Activated CD4-positive, CD25-positive, alpha-beta regulatory T cell (primary cell): ENCODE results near the gene IPPK.
"Not testable (repeated sequence)": the region's sequence is repeated elsewhere in the genome, so short reads cannot be mapped to it uniquely, and the experiment has no call there.

ENCODE experiments used
- DNase-seq, 4 experiments: peaks; one replicate each; lab custom pipeline; 2025; lab: John Stamatoyannopoulos, UW

Gene IPPK

DNA sequence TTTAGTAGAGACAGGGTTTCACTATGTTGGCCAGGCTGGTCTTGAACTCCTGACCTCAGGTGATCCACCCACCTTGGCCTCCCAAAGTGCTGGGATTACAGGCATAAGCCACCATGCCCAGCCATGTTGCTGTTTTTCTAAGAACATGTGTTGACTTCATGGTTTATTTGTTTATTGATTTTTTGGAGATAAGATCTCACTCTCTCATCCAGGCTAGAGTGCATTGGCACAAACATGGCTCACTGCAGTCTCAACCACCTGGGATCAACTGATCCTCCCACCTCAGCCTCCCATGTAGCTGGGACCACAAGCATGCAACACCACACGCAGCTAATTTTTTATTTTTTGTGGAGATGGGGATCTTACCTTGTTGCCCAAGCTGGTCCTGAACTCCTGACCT lies 74.9 kb downstream of the IPPK start:
- not testable (repeated sequence) for DNase-seq

DNA sequence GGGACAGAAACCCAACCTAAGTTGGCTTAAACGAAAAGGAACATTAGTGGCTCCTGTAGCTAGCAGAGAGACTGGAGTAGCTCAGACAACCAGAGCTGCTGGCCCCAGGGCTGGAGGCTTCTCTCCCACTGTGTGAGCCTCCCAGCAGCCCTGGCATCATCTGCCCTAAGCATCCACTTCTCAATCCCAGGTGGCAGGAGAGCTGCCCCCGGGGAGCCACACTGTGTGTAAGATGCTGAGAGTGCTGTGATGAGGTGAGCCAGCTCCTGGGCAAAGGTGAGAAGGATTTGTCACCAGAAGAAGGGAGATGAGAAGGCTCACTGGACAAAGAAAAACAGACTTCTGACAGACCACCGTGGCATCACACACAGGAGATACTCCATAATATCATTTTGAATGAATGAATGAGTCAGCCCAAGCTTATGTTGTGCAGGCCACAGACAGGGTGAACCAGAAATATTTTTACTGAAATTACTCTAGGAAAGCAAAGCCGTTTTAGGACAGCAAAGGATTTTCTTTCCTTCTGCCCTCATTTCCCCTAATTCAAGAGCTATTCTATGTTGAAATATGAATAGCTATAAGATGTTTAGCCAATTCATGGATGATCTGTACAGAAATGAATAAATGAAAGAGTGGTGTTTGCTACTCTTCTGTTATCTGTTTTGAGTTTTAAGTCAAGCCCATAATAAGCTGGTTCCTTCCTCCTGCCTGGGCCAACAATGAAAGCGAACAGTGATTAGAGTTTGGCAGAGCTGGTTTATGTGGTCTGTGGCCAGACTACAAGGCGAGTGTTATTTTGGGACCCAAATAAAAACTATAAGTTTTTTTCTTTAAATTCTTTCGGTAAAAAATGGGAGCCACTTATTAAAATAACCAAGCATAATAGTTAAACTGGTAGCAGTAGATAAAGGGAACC lies 76.7 kb downstream of the IPPK start:
- no peak for DNase-seq

DNA sequence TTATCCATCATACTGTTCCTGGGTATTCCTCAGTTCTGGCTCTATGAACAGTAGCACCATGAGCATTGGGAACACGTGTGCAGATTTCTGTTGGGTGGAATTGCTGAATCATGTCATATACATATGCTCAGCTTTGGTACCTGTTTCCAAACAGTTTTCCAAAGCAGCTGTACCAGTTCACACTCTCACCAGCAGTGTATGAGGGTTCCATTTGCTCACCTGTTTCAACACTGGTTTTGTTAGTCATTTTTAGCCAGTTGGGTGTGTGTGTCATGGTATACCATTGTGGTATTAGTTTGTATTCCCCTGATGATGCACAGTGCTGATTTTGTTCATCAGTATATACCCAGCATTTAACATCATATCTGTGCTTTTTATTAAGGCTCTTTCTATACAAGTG lies 77.4 kb downstream of the IPPK start:
- no peak for DNase-seq

DNA sequence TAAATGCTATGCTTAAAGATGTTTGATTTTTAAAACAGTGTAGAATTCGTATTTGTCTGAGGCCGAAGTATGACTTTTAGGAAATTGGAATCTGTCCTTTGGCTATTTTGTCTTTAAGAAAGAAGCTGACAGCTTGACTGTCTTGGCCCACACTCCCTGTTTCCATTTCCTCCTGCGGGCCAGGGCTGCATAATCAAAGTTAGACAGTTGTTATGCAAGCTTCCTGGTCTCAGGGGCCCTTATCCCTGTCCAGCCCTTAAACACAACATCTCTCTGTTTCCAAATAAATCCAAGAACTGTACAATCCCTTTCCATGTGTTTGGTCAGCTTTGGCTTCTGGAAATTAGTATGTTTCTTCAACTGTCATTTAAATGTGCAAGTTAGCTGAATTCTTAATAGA lies 79.6 kb downstream of the IPPK start:
- no peak for DNase-seq

DNA sequence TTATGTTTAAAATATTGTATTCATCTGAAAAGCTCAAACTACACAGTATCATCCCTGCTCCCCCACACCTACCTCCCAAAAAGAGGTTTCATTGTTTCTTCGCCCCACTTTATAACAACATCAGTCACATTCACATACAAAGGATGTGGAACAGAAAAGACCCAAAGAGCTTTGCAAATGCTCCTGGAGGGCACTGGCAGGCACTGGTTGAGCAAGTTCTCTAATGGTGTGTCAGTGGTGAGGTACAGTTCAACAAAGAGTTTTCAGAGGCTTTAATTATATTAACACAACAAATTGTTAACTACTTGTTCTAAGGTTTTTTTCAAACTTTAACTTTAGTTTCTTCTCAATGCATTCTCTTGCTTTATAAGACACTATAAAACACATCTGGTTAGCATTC lies 80.0 kb downstream of the IPPK start:
- DNase-seq: no peak

DNA sequence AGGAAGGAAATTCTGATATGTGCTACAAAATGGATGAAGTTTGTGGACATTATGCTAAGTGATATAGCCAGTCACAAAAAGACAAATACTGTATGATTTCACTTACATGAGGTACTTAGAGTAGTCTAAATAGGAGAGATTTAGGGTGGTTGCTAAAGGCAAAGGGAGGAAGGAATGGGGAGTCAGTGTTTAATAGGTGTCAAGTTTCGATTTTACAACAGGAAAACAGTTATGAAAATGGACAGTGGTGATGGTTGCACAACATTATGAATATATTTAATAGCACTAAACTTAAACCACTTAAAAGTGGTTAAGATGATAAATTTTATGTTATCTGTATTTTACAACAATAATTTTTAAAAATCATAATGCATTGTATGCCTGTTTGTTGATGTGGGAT lies 93.8 kb downstream of the IPPK start:
- DNase-seq: no peak

DNA sequence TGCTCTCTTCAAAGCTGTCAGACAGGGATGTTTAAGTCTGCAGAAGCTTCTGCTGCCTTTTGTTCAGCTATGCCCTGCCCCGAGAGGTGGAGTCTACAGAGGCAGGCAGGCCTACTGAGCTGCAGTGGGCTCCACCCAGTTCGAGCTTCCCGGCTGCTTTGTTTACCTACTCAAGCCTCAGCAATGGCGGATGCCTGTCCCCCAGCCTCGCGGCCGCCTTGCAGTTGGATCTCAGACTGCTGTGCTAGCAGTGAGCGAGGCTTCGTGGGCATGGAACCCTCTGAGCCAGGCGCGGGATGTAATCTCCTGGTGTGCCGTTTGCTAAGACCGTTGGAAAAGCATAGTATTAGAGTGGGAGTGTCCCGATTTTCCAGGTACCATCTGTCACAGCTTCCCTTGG lies 96.3 kb downstream of the IPPK start:
- DNase-seq: not testable (repeated sequence)

DNA sequence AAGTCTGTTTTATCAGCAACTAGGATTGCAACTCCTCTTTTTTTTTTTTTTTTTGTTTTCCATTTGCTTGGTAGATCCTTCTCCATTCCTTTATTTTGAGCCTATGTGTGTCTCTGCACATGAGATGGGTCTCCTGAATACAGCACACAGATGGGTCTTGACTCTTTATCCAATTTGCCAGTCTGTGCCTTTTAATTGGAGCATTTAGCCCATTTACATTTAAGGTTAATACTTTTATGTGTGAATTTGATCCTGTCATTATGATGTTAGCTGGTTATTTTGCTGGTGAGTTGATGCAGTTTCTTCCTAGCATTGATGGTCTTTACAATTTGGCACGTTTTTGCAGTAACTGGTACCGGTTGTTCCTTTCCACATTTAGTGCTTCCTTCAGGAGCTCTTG lies 98.1 kb downstream of the IPPK start:
- not testable (repeated sequence) for DNase-seq

DNA sequence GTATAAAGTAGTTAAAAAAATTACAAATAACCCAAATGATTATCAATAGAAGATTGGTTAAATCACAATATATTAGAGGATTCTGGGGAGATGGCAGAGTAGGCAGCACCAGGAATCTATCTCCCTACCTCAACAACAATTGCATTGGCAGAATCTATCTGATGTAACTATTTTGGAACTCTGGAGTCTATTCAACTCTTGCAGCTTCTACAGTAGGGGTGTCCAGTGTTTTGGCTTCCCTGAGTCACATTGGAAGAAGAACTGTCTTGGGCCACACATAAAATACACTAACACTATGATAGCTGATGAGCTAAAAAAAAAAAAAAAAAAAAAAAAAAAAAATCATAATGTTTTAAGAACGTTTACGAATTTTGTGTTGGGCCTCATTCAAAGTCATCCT lies 104.9 kb downstream of the IPPK start:
- DNase-seq: no peak

DNA sequence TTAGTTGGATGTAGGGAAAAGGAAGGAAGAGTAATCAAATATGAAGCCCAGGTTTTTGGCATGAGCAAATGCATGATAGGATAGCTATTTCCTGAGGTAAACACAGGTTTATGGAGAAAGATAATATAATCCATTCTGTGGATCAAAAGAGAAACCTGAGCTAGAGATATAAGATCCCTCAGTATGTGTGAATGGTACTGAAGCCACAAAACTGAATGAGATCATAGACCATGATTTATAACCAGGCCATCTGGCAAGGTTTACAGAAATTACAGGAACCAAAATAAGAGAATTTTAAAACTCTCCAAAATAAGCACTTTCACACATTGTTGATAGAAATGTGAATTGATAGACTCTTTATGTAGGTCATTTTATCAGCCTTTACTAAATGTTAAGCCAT lies 105.4 kb downstream of the IPPK start:
- no peak for DNase-seq
